ENCODE measurements around the gene TBC1D1.

Gene TBC1D1

GRCh38 chr4:37934096-37934495, 43.2 kb downstream of the TBC1D1 start:
- H3K27ac Mint-ChIP-seq = no peak overlapping the region
- H3K9me3 Mint-ChIP-seq = peaks cover 6% of the 10 kb centered on the region
- H3K27me3 Mint-ChIP-seq = no peaks in the 10 kb centered on the region
- no peak overlapping the region for H3K4me3 Mint-ChIP-seq
- H3K4me1 Mint-ChIP-seq (ENCODE audit: low read depth) = peaks cover 11% of the 10 kb centered on the region
- peaks cover 11% of the 10 kb centered on the region for H3K36me3 Mint-ChIP-seq (ENCODE audit: low read depth)

DNA sequence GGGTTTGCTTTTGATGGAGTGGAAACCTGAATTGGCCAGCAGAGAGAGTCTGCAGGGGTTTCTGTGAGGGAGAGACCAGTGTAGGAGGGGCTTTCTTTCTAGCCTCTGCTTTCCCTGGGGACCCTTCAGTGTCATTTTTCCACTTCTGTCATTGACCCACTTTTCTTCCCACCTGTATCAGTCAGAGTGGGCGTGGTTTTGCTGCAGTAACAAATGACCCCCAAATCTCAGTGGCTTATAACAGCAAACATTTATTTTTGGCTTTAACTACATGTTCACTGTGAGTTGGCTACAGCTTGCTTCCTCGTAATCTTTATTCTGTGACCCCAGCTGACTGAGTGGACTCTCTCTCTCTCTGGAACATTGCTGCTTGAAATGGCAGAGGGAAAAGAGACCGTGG, 43.7 kb downstream of the TBC1D1 start:
- Mint-ChIP-seq H3K27me3 (no peaks in the 10 kb centered on the region), H3K4me3 (no peak overlapping the region), H3K27ac (no peak overlapping the region), H3K36me3 (ENCODE audit: low read depth) (peaks cover 9% of the 10 kb centered on the region), H3K9me3 (peaks cover 6% of the 10 kb centered on the region), H3K4me1 (ENCODE audit: low read depth) (peaks cover 6% of the 10 kb centered on the region)

GRCh38 chr4:37935026-37935425, 44.1 kb downstream of the TBC1D1 start:
- peaks cover 2% of the 10 kb centered on the region for H3K4me1 Mint-ChIP-seq (ENCODE audit: low read depth)
- H3K27me3 Mint-ChIP-seq = no peaks in the 10 kb centered on the region
- H3K27ac Mint-ChIP-seq = no peak overlapping the region
- H3K4me3 Mint-ChIP-seq = no peak overlapping the region
- peaks cover 5% of the 10 kb centered on the region for H3K36me3 Mint-ChIP-seq (ENCODE audit: low read depth)
- H3K9me3 Mint-ChIP-seq = peaks cover 6% of the 10 kb centered on the region

DNA sequence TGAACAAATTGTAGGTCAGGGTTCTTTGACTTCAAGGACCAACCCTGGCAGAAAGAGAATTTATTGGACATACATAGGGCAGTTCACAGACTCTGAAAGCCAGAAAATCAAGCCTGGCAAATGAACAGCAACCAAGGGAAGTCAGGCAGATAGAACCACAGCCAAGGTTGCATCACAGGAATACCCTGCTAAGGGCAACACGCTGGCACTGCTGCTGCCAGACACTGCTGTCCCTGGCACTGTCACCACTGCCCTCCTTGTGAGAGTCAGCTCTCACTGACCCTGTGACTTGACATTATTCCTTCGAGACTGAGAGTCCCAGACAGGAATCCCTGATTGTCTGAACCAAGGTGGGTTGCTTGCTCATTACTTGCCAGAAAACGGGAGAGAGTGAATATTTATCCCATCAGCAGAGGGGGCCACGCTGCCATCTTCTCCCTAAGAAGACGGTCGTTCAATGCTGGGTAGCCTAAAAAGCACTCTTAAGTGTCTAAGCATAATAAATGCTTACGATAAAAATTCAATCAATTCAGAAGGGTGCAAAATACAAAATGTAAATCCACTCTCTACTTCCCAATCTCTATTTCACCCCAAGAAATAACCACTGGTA, 46.1 kb downstream of the TBC1D1 start:
- Mint-ChIP-seq H3K27ac (no peak overlapping the region), H3K4me3 (no peak overlapping the region), H3K36me3 (ENCODE audit: low read depth) (peaks cover 5% of the 10 kb centered on the region), H3K9me3 (peaks cover 6% of the 10 kb centered on the region), H3K27me3 (no peaks in the 10 kb centered on the region), H3K4me1 (ENCODE audit: low read depth) (no peaks in the 10 kb centered on the region)

- Mint-ChIP-seq H3K4me1 (ENCODE audit: low read depth) (peaks cover 1% of the 10 kb centered on the region), H3K27ac (no peak overlapping the region), H3K36me3 (ENCODE audit: low read depth) (peaks cover 5% of the 10 kb centered on the region), H3K9me3 (peaks cover 6% of the 10 kb centered on the region), H3K4me3 (no peak overlapping the region), H3K27me3 (no peaks in the 10 kb centered on the region)
Observed at GRCh38 chr4:37938208-37938607, 47.3 kb downstream of the TBC1D1 start.

GRCh38 chr4:37946503-37947179, 55.8 kb downstream of the TBC1D1 start:
- peaks cover 36% of the 10 kb centered on the region for H3K4me1 Mint-ChIP-seq (ENCODE audit: low read depth)
- no peaks in the 10 kb centered on the region for H3K27me3 Mint-ChIP-seq
- no peaks in the 10 kb centered on the region for H3K9me3 Mint-ChIP-seq
- no peak overlapping the region for H3K27ac Mint-ChIP-seq
- H3K4me3 Mint-ChIP-seq = no peak overlapping the region
- peaks cover 5% of the 10 kb centered on the region for H3K36me3 Mint-ChIP-seq (ENCODE audit: low read depth)

DNA sequence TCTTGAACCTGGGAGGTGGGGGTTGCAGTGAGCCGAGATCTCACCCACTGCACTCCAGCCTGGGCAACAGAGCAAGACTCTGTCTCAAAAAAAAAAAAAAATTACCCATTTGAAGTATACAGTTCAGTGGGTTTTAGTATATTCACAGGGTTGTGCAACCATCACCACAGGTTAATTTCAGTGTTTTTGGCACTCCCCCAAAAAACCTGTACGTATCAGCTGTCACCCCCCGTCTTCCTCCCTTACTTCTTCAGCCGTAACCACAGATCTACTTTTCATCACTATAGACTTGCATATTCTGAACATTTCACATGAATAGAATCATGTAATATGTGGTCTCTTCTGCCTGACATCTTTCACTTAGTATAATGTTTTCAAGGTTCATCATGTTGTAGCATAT, 57.7 kb downstream of the TBC1D1 start:
- Mint-ChIP-seq H3K27ac (no peak overlapping the region), H3K27me3 (no peaks in the 10 kb centered on the region), H3K9me3 (no peaks in the 10 kb centered on the region), H3K4me1 (ENCODE audit: low read depth) (peaks cover 31% of the 10 kb centered on the region), H3K4me3 (no peak overlapping the region), H3K36me3 (ENCODE audit: low read depth) (peaks cover 15% of the 10 kb centered on the region)

DNA sequence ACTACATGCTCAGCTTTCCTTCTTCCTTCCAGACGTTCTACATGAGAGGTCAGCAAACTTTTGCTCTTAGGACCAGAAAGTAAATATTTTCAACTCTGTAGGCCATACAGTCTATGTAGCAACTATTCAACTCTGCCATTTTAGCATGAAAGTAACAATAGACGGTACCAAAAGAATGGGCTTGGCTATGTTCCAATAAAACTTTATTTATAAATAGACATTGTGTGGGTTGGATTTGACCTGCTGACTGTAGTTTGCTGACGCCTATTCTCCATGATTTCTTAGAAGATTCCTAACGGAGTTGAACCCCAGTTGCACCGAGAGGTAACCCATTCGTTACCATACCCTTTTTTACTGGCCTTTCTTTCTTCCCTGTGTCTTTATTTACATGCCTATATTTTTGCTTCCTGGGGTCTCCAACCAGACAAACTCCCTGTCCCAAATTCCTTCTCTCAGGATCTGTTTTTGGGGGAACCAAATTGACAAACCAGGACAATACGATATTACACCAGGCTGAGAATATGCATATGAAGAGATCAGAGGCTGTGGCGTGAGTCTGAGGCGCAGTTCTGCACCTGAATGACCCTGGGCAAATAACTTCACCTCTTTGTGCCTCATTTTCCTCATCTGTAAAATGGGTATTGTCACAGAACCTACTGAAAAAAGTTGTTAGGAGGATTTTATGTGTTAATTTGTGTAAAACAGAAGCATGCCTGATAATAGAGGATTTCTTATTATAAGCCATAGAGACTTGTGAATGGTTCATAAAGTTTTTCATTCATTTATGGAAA, 58.9 kb downstream of the TBC1D1 start:
- Mint-ChIP-seq H3K27ac (no peak overlapping the region), H3K9me3 (no peaks in the 10 kb centered on the region), H3K4me3 (no peak overlapping the region), H3K4me1 (ENCODE audit: low read depth) (peaks cover 36% of the 10 kb centered on the region), H3K27me3 (no peaks in the 10 kb centered on the region), H3K36me3 (ENCODE audit: low read depth) (peaks cover 15% of the 10 kb centered on the region)

DNA sequence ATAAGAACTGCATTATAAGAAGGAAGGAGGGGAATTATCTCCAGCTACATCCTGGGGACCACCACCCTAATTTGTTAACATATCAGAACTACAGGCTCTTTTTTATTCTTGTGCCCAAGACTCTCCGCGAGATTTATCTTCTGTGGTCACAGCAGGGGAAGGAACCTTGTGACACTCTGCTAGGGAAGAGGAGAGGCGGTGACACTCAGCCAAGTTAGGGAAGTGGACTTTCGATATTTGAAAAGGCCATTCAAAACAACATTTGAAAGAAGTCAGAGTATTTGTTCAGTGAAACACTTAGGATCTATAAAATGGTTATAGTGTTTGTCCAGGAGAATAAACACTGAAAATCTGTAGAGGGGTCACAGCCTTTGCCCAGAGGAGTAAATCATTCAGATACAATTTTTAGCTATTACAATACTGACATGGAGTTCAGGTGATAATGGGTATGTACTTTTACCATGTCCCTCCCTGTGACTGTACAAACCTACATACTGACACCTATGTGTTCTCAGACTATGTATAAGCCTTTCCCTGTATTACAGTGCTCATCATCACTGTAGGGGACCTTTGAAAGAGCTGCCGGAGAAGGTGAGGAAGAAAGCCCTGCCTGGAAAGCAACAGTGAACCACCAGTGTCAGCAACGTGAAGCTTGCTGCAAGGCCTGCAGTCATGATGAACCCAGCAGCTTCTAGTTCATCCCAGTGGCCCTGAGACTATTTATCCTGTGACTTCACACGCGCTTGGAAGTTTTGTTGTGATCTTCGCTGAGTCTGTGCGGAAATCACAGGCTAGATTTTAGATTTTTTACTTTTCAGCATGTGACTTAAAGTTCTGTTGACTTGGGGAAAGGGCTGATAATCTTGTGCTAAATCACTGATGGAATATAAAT, 60.8 kb downstream of the TBC1D1 start:
- Mint-ChIP-seq H3K4me1 (ENCODE audit: low read depth) (peaks cover 30% of the 10 kb centered on the region), H3K36me3 (ENCODE audit: low read depth) (peaks cover 15% of the 10 kb centered on the region), H3K27ac (no peak overlapping the region), H3K4me3 (no peak overlapping the region), H3K9me3 (no peaks in the 10 kb centered on the region), H3K27me3 (no peaks in the 10 kb centered on the region)

GRCh38 chr4:37953156-37953555, 62.3 kb downstream of the TBC1D1 start:
- Mint-ChIP-seq H3K9me3 (no peaks in the 10 kb centered on the region), H3K4me1 (ENCODE audit: low read depth) (peaks cover 21% of the 10 kb centered on the region), H3K36me3 (ENCODE audit: low read depth) (peaks cover 15% of the 10 kb centered on the region), H3K4me3 (no peak overlapping the region), H3K27me3 (no peaks in the 10 kb centered on the region), H3K27ac (no peak overlapping the region)

DNA sequence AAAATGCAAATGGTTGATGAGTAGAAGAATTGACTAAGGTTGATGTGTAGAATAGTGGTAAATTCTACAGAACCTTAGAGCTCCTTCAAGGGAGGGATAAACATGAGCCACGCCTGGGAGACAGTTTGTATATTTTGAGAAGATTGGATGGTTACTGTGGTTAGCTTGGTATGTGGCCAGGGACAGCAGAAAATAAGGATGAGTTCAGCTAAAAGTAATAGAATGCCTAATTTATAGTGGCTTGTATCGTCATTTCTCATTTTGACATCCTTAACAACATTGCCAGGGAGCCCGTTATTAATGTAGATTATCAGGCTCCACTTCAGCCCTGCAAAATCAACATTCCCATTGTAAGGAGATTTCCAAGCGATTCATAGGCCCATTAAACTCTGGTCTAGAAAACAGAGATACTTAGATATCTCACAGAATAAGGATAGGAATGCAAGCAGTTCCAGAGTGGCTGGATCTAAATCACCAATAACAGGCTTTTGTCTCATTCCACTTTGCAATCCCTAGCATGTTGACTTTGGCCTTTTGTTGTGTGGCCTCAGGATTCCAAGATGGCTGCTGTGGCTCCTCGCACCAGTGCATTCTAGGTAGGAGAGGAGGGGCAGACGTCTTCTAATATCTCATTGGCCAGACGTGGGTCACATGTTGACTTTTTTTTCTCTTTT, 62.9 kb downstream of the TBC1D1 start:
- peaks cover 15% of the 10 kb centered on the region for H3K4me1 Mint-ChIP-seq (ENCODE audit: low read depth)
- no peaks in the 10 kb centered on the region for H3K9me3 Mint-ChIP-seq
- no peak overlapping the region for H3K27ac Mint-ChIP-seq

DNA sequence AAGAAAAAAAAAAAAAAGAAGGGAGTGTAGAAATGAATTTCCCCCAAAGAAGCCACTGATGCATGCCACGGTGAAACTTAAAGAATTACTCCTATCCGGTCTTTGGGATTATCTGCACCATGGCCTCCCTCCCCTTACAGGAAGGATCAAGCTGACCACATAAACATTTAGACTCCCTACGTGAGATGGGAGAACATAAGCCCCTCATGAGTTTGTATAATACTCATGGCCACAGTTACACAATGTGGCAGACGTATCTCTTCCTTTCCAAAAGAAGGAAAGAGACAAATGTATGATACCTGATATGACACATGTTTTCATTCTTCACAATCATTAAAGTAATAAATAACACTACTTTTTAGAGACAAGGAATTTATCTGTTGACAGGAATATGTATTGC, 66.1 kb downstream of the TBC1D1 start:
- H3K4me1 Mint-ChIP-seq (ENCODE audit: low read depth) = peaks cover 12% of the 10 kb centered on the region
- H3K4me3 Mint-ChIP-seq = no peak overlapping the region
- H3K36me3 Mint-ChIP-seq (ENCODE audit: low read depth) = peaks cover 7% of the 10 kb centered on the region
- H3K27me3 Mint-ChIP-seq = no peaks in the 10 kb centered on the region
- H3K27ac Mint-ChIP-seq = no peak overlapping the region
- no peaks in the 10 kb centered on the region for H3K9me3 Mint-ChIP-seq

More for the DNA sequence above, 62.9 kb downstream of the TBC1D1 start:
- peaks cover 12% of the 10 kb centered on the region for H3K36me3 Mint-ChIP-seq (ENCODE audit: low read depth)
- no peaks in the 10 kb centered on the region for H3K27me3 Mint-ChIP-seq
- no peak overlapping the region for H3K4me3 Mint-ChIP-seq

DNA sequence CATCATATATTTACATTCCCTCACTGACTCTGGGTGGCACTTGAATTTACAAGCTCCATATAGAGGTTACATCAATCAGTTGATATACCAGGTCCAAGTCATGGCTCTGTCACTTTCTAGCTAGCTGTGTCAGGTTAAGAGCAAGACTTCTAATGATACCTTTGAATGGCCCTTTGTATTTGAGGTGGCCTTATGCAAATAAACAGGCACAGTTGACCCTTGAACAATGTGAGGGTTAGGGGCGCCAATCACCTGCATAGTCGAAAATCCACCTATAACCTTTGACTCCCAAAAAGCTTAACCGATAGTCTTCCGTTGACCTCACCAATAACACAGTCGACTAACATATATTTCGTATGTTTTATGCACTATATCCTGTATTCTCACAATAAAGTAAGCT, 68.0 kb downstream of the TBC1D1 start:
- Mint-ChIP-seq H3K27me3 (no peaks in the 10 kb centered on the region), H3K9me3 (no peaks in the 10 kb centered on the region), H3K36me3 (ENCODE audit: low read depth) (no peaks in the 10 kb centered on the region), H3K4me1 (ENCODE audit: low read depth) (peaks cover 15% of the 10 kb centered on the region), H3K27ac (no peak overlapping the region), H3K4me3 (no peak overlapping the region)

DNA sequence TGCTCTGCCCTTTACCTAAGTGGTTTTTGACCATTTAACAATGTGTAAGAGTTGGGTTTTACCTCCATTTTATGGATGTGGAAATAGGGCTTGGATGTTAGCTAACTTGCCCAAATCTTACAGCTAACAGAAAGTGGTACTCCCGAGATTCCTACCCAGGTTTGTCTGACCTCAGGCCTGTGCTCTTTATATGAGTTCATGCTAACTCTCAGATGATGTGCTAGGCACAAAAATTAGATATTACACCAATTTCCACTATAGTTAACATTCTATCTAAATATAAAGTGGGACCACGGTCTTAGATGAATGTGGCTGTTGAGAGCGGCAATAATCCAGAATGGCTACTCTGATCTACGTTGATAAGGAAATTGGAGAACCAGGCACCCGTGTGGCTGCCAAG, 69.2 kb downstream of the TBC1D1 start, which contains the start of gene PTTG2:
Gene PTTG2, plus strand, starts transcription at position 301 of the 400 bp plus-strand sequence. Its CDS starts 37 bp downstream, at position 338.
- H3K4me3 Mint-ChIP-seq = no peak within 1 kb of the TSS
- H3K36me3 Mint-ChIP-seq (ENCODE audit: low read depth) = no peaks in the 10 kb centered on the region
- H3K27ac Mint-ChIP-seq = no peak within 1 kb of the TSS
- H3K9me3 Mint-ChIP-seq = no peaks in the 10 kb centered on the region
- peaks cover 15% of the 10 kb centered on the region for H3K4me1 Mint-ChIP-seq (ENCODE audit: low read depth)
- no peaks in the 10 kb centered on the region for H3K27me3 Mint-ChIP-seq
